HEK293 (cell line): ENCODE measurements around the gene ZNF302.

Experiments used
- CTCF ChIA-PET: fragments of 350-600 bp; formaldehyde crosslinking; extraction: SDS; loops from one replicate; lab custom pipeline; 2021; ENCODE audit warnings: antibody characterized with exemption; lab: Yijun Ruan, JAX
- POLR2A ChIA-PET: fragments of 300-600 bp; formaldehyde crosslinking; extraction: SDS; loops from one replicate; lab custom pipeline; 2020; ENCODE audit warnings: antibody characterized with exemption, inconsistent platforms; lab: Yijun Ruan, JAX
- H3K27ac ChIP-seq: fragments of 200-500 bp; sonication (Bioruptor generic); 2 replicates; pipeline ENCODE4 v1.5.1; 2014; ENCODE audit warnings: low read depth, low read length, control low read depth, inconsistent platforms; ENCODE audit errors: extremely low read depth
- H3K36me3 ChIP-seq, 2 experiments: fragments of 200-500 bp in 1 of 2; sonication (Bioruptor generic) in 1 of 2; 1 replicate in 1 of 2; 2 replicates in 1 of 2; pipeline ENCODE4 v1.5.1; 2014 to 2017; ENCODE audit warnings: inconsistent platforms in 2 of 2, low read length in 2 of 2; ENCODE audit not compliant: control insufficient read depth in 2 of 2, insufficient read depth in 1 of 2
- H3K4me1 ChIP-seq: fragments of 200-500 bp; sonication (Bioruptor generic); 2 replicates; pipeline ENCODE4 v1.5.1; 2014; ENCODE audit warnings: mild to moderate bottlenecking, low read length, inconsistent platforms; ENCODE audit not compliant: control insufficient read depth, insufficient read depth
- H3K4me3 ChIP-seq: 2 replicates; pipeline ENCODE4 v1.5.1; 2011; ENCODE audit warnings: low read depth, mild to moderate bottlenecking, control low read depth, low read length, moderate library complexity
- H3K9me3 ChIP-seq: fragments of 200-500 bp; sonication (Bioruptor generic); 2 replicates; pipeline ENCODE4 v1.5.1; 2014; ENCODE audit warnings: low read depth, low read length, inconsistent platforms; ENCODE audit not compliant: control insufficient read depth, insufficient read depth
- ATF2 ChIP-seq: fragments of 450-650 bp; formaldehyde crosslinking; IDR thresholded peaks from 2 replicates; pipeline ENCODE4 v1.5.1; 2016; ENCODE audit warnings: missing biosample characterization, missing genetic modification characterization, low read depth
- GLIS1 ChIP-seq: fragments of 450-650 bp; formaldehyde crosslinking; IDR thresholded peaks from 2 replicates; pipeline ENCODE4 v1.5.1; 2016; ENCODE audit warnings: missing biosample characterization, missing genetic modification characterization
- OSR2 ChIP-seq: fragments of 450-650 bp; formaldehyde crosslinking; IDR thresholded peaks from 2 replicates; pipeline ENCODE4 v1.5.1; 2016; ENCODE audit warnings: missing biosample characterization, missing genetic modification characterization
- ZBTB1 ChIP-seq: fragments of 450-650 bp; formaldehyde crosslinking; IDR thresholded peaks from 2 replicates; pipeline ENCODE4 v1.5.1; 2016; ENCODE audit warnings: missing biosample characterization, missing genetic modification characterization
- ZBTB17 ChIP-seq: fragments of 450-650 bp; formaldehyde crosslinking; IDR thresholded peaks from 2 replicates; pipeline ENCODE4 v1.5.1; 2016; ENCODE audit warnings: missing biosample characterization, missing genetic modification characterization
- ZBTB49 ChIP-seq: fragments of 450-650 bp; formaldehyde crosslinking; IDR thresholded peaks from 2 replicates; pipeline ENCODE4 v1.5.1; 2016; ENCODE audit warnings: missing biosample characterization, missing genetic modification characterization, low read depth
- ZFP37 ChIP-seq: fragments of 450-650 bp; formaldehyde crosslinking; IDR thresholded peaks from 2 replicates; pipeline ENCODE4 v1.5.1; 2016; ENCODE audit warnings: missing biosample characterization, missing genetic modification characterization
- ZFP41 ChIP-seq: fragments of 450-650 bp; formaldehyde crosslinking; IDR thresholded peaks from 2 replicates; pipeline ENCODE4 v1.5.1; 2016; ENCODE audit warnings: missing biosample characterization, missing genetic modification characterization, borderline replicate concordance
- ZNF10 ChIP-seq: fragments of 450-650 bp; formaldehyde crosslinking; IDR thresholded peaks from 2 replicates; pipeline ENCODE4 v1.5.1; 2017; ENCODE audit warnings: missing biosample characterization, missing genetic modification characterization
- ZNF114 ChIP-seq: fragments of 450-650 bp; formaldehyde crosslinking; IDR thresholded peaks from 2 replicates; pipeline ENCODE4 v1.5.0; 2017; ENCODE audit warnings: missing biosample characterization, missing genetic modification characterization
- ZNF132 ChIP-seq: fragments of 450-650 bp; formaldehyde crosslinking; IDR thresholded peaks from 2 replicates; pipeline ENCODE4 v1.5.1; 2017; ENCODE audit warnings: missing biosample characterization, missing genetic modification characterization, borderline replicate concordance
- ZNF138 ChIP-seq: fragments of 450-650 bp; formaldehyde crosslinking; IDR thresholded peaks from 2 replicates; pipeline ENCODE4 v1.5.1; 2016; ENCODE audit warnings: missing biosample characterization, missing genetic modification characterization, borderline replicate concordance
- ZNF140 ChIP-seq: fragments of 450-650 bp; formaldehyde crosslinking; IDR thresholded peaks from 2 replicates; pipeline ENCODE4 v1.5.1; 2016; ENCODE audit warnings: missing biosample characterization, missing genetic modification characterization
- ZNF174 ChIP-seq: fragments of 450-650 bp; formaldehyde crosslinking; IDR thresholded peaks from 2 replicates; pipeline ENCODE4 v1.5.0; 2017; ENCODE audit warnings: missing biosample characterization, mild to moderate bottlenecking, missing genetic modification characterization
- ZNF280D ChIP-seq: fragments of 450-650 bp; formaldehyde crosslinking; IDR thresholded peaks from 2 replicates; pipeline ENCODE4 v1.5.1; 2016; ENCODE audit warnings: missing biosample characterization, missing genetic modification characterization
- ZNF398 ChIP-seq: fragments of 450-650 bp; formaldehyde crosslinking; IDR thresholded peaks from 2 replicates; pipeline ENCODE4 v1.5.1; 2017; ENCODE audit warnings: missing biosample characterization, missing genetic modification characterization
- ZNF623 ChIP-seq: fragments of 450-650 bp; formaldehyde crosslinking; IDR thresholded peaks from 2 replicates; pipeline ENCODE4 v1.5.1; 2016; ENCODE audit warnings: missing biosample characterization, missing genetic modification characterization
- ZNF645 ChIP-seq: fragments of 450-650 bp; formaldehyde crosslinking; IDR thresholded peaks from 2 replicates; pipeline ENCODE4; 2016; ENCODE audit warnings: missing biosample characterization, missing genetic modification characterization
- ZNF654 ChIP-seq: fragments of 450-650 bp; formaldehyde crosslinking; IDR thresholded peaks from 2 replicates; pipeline ENCODE4 v1.5.1; 2016; ENCODE audit warnings: low read depth, missing biosample characterization, missing genetic modification characterization
- ZNF692 ChIP-seq: fragments of 450-650 bp; formaldehyde crosslinking; IDR thresholded peaks from 2 replicates; pipeline ENCODE4 v1.5.1; 2016; ENCODE audit warnings: missing biosample characterization, missing genetic modification characterization
- ZNF785 ChIP-seq: fragments of 450-650 bp; formaldehyde crosslinking; IDR thresholded peaks from 2 replicates; pipeline ENCODE4 v1.5.1; 2016; ENCODE audit warnings: missing biosample characterization, missing genetic modification characterization
- ZNF791 ChIP-seq: fragments of 450-650 bp; formaldehyde crosslinking; IDR thresholded peaks from 2 replicates; pipeline ENCODE4 v1.5.1; 2016; ENCODE audit warnings: missing biosample characterization, missing genetic modification characterization
- ZNF843 ChIP-seq: fragments of 450-650 bp; formaldehyde crosslinking; IDR thresholded peaks from 2 replicates; pipeline ENCODE4 v1.5.1; 2016; ENCODE audit warnings: missing biosample characterization, missing genetic modification characterization

ZNF302 gene

GRCh38 chr19:34673590-34673989 lies 3.9 kb upstream of the ZNF302 start (continued):
- TF ChIP-seq OSR2 (tag by site-specific recombination) = no peak
- no peak for TF ChIP-seq ZBTB49 (tag by site-specific recombination)
- no peak for TF ChIP-seq ZBTB1

- CTCF ChIA-PET = interaction anchor here (0.8 to 4.3 kb wide), 4 partner anchors 12 to 38 kb away, joined by 3 to 35 read pairs (median 20); no protein-coding TSS in a partner anchor
Observed at GRCh38 chr19:34675250-34675649, 2.2 kb upstream of the ZNF302 start.

GRCh38 chr19:34675919-34676318 lies 1.6 kb upstream of the ZNF302 start:
- peaks cover 19% of the 10 kb centered on the region for H3K9me3 ChIP-seq
- peaks cover 12% of the 10 kb centered on the region for H3K4me1 ChIP-seq
- H3K36me3 ChIP-seq = peaks cover 26 to 33% of the 10 kb centered on the region in 2 experiments
- no peak overlapping the region for H3K4me3 ChIP-seq
- H3K27ac ChIP-seq = no peak overlapping the region
- ChIA-PET POLR2A (interaction anchor here (1.3 kb wide), 1 partner anchor 58 kb away, joined by 3 read pairs; no protein-coding TSS in a partner anchor), CTCF (interaction anchor here (0.7 to 4.3 kb wide), 5 partner anchors 12 to 282 kb away, joined by 3 to 35 read pairs (median 5); no protein-coding TSS in a partner anchor)
- TF ChIP-seq ZNF280D (tag by site-specific recombination) = no peak
- TF ChIP-seq ZNF174 = 0 out of 2 replicates have a peak, but pooled peaks have one; percentile 31
- no peak for TF ChIP-seq GLIS1 (tag by site-specific recombination)
- TF ChIP-seq ZNF132 (tag by site-specific recombination) = no peak
- TF ChIP-seq ZNF785 = no peak
- no peak for TF ChIP-seq ZNF654
- TF ChIP-seq ZFP37 = no peak
- no peak for TF ChIP-seq ATF2 (tag by site-specific recombination)
- TF ChIP-seq ZNF10 (tag by site-specific recombination) = no peak
- no peak for TF ChIP-seq ZNF398 (tag by site-specific recombination)

More at GRCh38 chr19:34675250-34675649, 2.2 kb upstream of the ZNF302 start:
- POLR2A ChIA-PET = interaction anchor here (1.3 kb wide), 1 partner anchor 58 kb away, joined by 3 read pairs; no protein-coding TSS in a partner anchor
- peaks cover 16% of the 10 kb centered on the region for H3K9me3 ChIP-seq
- H3K36me3 ChIP-seq = peaks cover 19 to 26% of the 10 kb centered on the region in 2 experiments
- H3K4me1 ChIP-seq = peaks cover 12% of the 10 kb centered on the region
- no peak overlapping the region for H3K27ac ChIP-seq
- no peak overlapping the region for H3K4me3 ChIP-seq
- TF ChIP-seq ZNF791 (tag by site-specific recombination) = no peak
- TF ChIP-seq ZNF692 (tag by site-specific recombination) = no peak
- TF ChIP-seq ZNF10 (tag by site-specific recombination) = no peak
- TF ChIP-seq ZNF623 (tag by site-specific recombination) = no peak
- TF ChIP-seq ZNF140 (tag by site-specific recombination) = no peak
- TF ChIP-seq ZNF114 (tag by site-specific recombination) = no peak
- TF ChIP-seq ZNF138 = no peak
- TF ChIP-seq ZBTB17 (tag by site-specific recombination) = no peak
- no peak for TF ChIP-seq ZNF843 (tag by site-specific recombination)
- no peak for TF ChIP-seq ZNF645 (tag by site-specific recombination)
- no peak for TF ChIP-seq ZFP41 (tag by site-specific recombination)
